Thoracic aorta (tissue), 2 donors: ENCODE data around the gene CORO7. TPM values are rescaled to one million over a fixed set of nuclear protein-coding genes. Genes with fewer than 3 reads are reported as not detected.

ENCODE experiments used
- ATAC-seq: fragments of 150-250 bp; one replicate; pipeline ENCODE4 v1.8.0; 2017; ENCODE audit warnings: low read depth; ENCODE audit not compliant: insufficient number of reproducible peaks, low FRiP score
- DNase-seq: peaks from one replicate; pipeline ENCODE4 v3.0.0-alpha.2; 2020; ENCODE audit warnings: low spot score
- H3K27ac ChIP-seq, 2 donors: fragments of 200-600 bp; sonication (generic); 1 replicate in 1 of 2; 2 replicates in 1 of 2; pipeline ENCODE4 v1.5.1; 2016; ENCODE audit warnings: mild to moderate bottlenecking in 2 of 2, moderate library complexity in 2 of 2
- H3K27me3 ChIP-seq: fragments of 200-600 bp; sonication (generic); replicated peaks from 2 replicates; pipeline ENCODE4 v1.6.0; 2016; ENCODE audit warnings: mild to moderate bottlenecking; ENCODE audit not compliant: insufficient read depth
- H3K36me3 ChIP-seq: fragments of 200-600 bp; sonication (generic); one replicate; pipeline ENCODE4 v1.5.1; 2016
- H3K4me1 ChIP-seq, 2 donors: fragments of 200-600 bp; sonication (generic); 1 replicate in 1 of 2; 2 replicates in 1 of 2; pipeline versions ENCODE4 v1.5.1 to v1.6.0; 2016; ENCODE audit warnings: low read depth in 2 of 2, mild to moderate bottlenecking in 1 of 2; ENCODE audit not compliant: control insufficient read depth in 1 of 2
- H3K4me3 ChIP-seq: fragments of 200-600 bp; sonication (generic); 2 replicates; pipeline ENCODE4 v1.5.1; 2016; ENCODE audit warnings: mild to moderate bottlenecking
- H3K9me3 ChIP-seq: fragments of 200-600 bp; sonication (generic); 2 replicates; pipeline ENCODE4 v1.5.1; 2016
- total RNA-seq, 2 donors: library from RNA; depleted of rRNA; stranded (reverse); fragments of >200 nt; gene quantifications; one replicate each; pipeline versions ENCODE4 v1.1.0 to v1.2.3, GENCODE V29; 2016
- TF ChIP-seq, protein P1 (sequence below): fragments of 200-600 bp; sonication (generic); IDR thresholded peaks from one replicate; pipeline ENCODE4 v1.5.1; 2019; ENCODE audit warnings: antibody characterized with exemption

CORO7 gene
- total RNA-seq, 2 donors from 2014 or later = 71.1 to 79.1 TPM

DNA sequence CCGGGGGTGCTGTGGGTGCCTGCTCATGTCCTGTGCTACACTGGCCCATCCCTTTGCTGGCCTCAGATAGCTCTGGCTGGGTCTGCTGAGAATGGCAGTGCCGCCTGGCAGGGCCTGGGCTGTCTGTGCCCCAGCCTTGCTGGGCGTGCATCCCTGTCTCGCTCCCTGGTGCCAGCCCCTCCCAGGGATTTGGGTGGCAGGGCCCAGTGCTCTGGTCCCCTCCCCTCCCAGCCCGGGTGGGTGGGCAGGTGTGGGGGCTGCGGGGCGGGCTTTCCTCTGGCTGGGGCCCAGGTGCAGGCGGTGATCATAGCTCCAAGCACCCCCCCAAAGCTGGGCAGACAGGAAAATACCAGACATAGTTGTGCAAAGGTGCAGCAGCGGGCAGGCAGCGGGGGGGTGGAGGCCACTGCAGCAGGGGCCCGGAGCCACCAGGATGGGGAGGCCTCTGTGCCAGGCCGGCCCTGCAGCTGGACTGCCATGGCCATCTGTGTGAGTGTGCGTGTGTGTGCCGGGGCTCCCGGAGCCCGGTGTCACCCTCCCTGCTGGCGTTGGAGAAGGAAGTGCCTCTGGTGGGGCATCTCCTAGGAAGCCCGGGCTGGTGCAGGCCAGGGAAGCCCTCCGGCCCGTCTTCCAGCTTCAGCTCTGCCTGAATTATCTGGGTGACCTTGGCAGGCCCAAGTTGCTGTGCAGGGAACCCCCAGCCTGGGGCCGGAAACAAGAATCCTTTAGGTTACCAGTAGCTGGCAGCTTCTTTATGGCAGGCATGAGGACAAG, 93.1 kb downstream of the CORO7 start:
- TF ChIP-seq, protein P1, sequence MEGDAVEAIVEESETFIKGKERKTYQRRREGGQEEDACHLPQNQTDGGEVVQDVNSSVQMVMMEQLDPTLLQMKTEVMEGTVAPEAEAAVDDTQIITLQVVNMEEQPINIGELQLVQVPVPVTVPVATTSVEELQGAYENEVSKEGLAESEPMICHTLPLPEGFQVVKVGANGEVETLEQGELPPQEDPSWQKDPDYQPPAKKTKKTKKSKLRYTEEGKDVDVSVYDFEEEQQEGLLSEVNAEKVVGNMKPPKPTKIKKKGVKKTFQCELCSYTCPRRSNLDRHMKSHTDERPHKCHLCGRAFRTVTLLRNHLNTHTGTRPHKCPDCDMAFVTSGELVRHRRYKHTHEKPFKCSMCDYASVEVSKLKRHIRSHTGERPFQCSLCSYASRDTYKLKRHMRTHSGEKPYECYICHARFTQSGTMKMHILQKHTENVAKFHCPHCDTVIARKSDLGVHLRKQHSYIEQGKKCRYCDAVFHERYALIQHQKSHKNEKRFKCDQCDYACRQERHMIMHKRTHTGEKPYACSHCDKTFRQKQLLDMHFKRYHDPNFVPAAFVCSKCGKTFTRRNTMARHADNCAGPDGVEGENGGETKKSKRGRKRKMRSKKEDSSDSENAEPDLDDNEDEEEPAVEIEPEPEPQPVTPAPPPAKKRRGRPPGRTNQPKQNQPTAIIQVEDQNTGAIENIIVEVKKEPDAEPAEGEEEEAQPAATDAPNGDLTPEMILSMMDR = no peak
- no peaks in the 10 kb centered on the region for H3K27me3 ChIP-seq
- H3K4me3 ChIP-seq = peak overlapping the region; percentile 54
- no peak for DNase-seq
- peaks cover 64 to 99% of the 10 kb centered on the region in 2 donors for H3K4me1 ChIP-seq
- no peaks in the 10 kb centered on the region for H3K9me3 ChIP-seq
- ATAC-seq = no peak
- no peaks in the 10 kb centered on the region for H3K36me3 ChIP-seq
- peak overlapping the region; percentile 93 to 94 for H3K27ac ChIP-seq

DNA sequence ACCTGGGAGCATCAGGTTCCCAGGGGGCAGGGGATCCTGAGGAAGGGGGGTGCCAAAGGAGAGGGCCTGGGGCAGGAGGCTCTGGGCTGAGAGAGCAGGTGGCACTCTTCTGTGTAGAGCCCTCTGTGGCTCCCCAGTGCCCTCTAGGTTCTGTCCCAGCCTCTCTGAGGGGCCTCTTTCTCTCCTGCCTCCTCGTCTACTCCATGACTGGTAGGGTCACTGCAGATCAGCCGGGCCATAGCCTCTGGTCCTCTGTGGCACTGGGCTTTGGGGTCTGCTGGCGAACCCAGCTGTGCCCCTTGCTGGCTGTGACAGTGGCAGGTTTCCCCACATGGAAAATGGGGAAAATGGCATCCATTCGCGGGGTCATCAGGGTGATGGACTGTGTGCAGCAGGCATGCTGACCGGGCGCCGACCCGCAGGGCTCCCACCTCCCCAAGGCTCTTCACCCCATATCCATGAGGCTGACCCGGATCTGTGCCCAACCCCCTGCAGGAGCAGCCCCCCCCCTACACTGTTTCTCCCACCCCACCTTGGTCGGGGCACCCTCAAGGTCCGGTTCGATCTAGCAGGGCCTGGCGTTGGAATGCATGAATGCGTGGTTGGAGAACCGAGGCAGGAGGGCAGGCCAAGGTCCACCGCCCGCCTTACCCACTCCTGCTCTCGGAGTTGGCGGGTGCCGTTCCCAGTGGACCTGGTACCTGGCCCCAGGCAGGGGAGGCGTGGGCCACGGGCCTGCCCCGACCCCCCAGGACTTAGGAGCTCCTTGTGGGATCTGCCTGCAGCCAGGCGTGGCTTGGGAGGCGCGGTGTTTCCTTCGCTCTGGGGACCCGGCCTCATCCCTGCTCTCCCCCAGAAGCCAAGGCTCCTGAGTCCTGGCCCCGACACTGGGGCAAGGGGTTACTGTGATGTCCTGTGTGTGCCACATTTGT, 94.0 kb downstream of the CORO7 start:
- Histone ChIP-seq H3K9me3 (no peaks in the 10 kb centered on the region), H3K27ac (peak overlapping the region; percentile 93 to 94), H3K27me3 (no peaks in the 10 kb centered on the region), H3K36me3 (no peaks in the 10 kb centered on the region), H3K4me1 (peaks cover 67 to 100% of the 10 kb centered on the region in 2 donors), H3K4me3 (peak overlapping the region; percentile 54)
- ATAC-seq (no peak), DNase-seq (no peak)
- TF ChIP-seq, protein P1 = no peak

- Histone ChIP-seq H3K4me3 (peak overlapping the region; percentile 92), H3K9me3 (no peaks in the 10 kb centered on the region), H3K4me1 (peaks cover 64 to 94% of the 10 kb centered on the region in 2 donors), H3K36me3 (no peaks in the 10 kb centered on the region), H3K27ac (peak overlapping the region; percentile 93 to 94), H3K27me3 (no peaks in the 10 kb centered on the region)
- TF ChIP-seq, protein P1 = no peak
- no peak for ATAC-seq
- DNase-seq = no peak
Observed at GRCh38 chr16:4321286-4322120, 94.9 kb downstream of the CORO7 start.

GRCh38 chr16:4320571-4321137, 95.7 kb downstream of the CORO7 start:
- Histone ChIP-seq H3K9me3 (no peaks in the 10 kb centered on the region), H3K4me3 (peak overlapping the region; percentile 92), H3K4me1 (peaks cover 64 to 86% of the 10 kb centered on the region in 2 donors), H3K27ac (peak overlapping the region; percentile 93 to 94), H3K36me3 (no peaks in the 10 kb centered on the region), H3K27me3 (no peaks in the 10 kb centered on the region)
- DNase-seq (no peak), ATAC-seq (no peak)
- TF ChIP-seq, protein P1 = no peak
